Measurements from ENCODE around the gene UNC13A.

UNC13A gene

DNA sequence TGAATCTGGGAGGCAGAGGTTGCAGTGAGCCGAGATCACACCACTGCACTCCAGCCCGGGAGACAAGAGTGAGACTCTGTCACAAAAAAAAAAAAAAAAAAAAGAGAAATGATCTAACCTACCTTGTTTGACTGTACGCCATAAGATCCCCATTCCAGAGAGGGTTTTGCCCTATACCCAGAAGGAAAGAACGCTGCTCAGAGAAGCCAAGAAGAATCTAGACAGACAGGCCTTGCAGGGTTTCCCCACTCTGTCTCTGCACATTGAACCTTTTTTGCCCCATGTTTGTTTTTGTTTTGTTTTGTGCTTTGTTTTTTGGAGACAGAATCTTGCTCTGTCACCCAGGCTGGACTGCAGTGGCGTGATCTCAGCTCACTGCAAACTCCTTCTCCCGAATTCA lies 23.7 kb upstream of the UNC13A start:
- H3K4me3 ChIP-seq (ENCODE audit: low read depth, low read length) = no peak overlapping the region

DNA sequence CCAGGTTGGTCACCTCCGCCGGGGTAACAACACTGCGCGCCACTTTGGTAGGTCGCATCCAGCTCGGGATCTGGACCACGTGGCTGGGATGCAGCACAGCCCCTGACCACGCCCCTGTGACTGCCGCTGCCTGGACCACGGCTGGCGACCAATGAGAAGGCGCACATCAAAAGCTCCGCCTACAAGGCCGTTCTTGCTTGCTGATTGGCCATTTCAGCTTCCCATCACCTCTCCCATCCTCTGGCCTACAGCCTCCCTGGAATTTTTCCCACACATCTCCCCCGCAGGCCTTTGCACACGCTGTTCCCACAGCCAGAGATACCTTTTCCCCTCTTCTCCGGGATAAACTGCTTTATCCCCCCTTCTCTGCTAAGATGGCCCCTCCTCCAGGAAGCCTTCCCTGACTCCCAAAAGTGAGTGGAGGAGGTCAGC lies 18.6 kb upstream of the UNC13A start:
- TF ChIP-seq, protein P1, sequence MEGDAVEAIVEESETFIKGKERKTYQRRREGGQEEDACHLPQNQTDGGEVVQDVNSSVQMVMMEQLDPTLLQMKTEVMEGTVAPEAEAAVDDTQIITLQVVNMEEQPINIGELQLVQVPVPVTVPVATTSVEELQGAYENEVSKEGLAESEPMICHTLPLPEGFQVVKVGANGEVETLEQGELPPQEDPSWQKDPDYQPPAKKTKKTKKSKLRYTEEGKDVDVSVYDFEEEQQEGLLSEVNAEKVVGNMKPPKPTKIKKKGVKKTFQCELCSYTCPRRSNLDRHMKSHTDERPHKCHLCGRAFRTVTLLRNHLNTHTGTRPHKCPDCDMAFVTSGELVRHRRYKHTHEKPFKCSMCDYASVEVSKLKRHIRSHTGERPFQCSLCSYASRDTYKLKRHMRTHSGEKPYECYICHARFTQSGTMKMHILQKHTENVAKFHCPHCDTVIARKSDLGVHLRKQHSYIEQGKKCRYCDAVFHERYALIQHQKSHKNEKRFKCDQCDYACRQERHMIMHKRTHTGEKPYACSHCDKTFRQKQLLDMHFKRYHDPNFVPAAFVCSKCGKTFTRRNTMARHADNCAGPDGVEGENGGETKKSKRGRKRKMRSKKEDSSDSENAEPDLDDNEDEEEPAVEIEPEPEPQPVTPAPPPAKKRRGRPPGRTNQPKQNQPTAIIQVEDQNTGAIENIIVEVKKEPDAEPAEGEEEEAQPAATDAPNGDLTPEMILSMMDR (IDR thresholded peaks at IDR 0.05; ENCODE audit: low read depth, low read length) = no peak
- H3K4me3 ChIP-seq (ENCODE audit: low read depth, low read length) = no peak overlapping the region

More for the DNA sequence above, 23.7 kb upstream of the UNC13A start:
- TF ChIP-seq, protein P1 (IDR thresholded peaks at IDR 0.05; ENCODE audit: low read depth, low read length) = no peak

DNA sequence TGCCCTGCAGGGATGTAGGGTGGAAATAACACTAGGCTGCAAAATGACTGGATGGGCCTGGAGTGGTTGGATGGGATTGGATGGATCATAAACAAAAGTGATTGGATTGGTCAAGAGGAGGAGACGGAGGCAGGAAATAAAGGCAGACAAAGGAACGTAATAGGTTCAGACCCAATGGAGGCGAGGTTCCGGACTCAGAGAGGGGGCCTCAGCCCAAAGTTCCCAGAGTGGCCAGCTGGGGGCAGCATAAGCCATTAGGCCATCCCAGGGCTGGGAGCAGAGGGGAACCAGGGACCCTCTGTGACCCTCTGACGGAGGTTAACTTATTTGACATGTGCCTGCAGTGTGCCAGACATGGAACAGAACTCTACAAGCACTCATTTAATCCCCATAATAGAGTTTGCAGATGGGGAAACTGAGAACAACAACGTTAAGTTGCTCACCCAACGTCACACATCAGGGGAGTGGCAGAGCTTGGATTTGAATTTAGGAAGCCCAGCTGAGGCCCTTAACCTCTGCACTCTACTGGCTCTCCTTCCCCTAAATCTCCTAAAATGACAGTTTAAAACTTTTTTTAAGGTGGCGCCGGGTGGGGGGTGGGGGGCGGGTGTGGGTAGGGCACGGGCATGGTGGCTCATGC lies 15.8 kb upstream of the UNC13A start:
- TF ChIP-seq, protein P1 (IDR thresholded peaks at IDR 0.05; ENCODE audit: low read depth, low read length) = peak; percentile 76

DNA sequence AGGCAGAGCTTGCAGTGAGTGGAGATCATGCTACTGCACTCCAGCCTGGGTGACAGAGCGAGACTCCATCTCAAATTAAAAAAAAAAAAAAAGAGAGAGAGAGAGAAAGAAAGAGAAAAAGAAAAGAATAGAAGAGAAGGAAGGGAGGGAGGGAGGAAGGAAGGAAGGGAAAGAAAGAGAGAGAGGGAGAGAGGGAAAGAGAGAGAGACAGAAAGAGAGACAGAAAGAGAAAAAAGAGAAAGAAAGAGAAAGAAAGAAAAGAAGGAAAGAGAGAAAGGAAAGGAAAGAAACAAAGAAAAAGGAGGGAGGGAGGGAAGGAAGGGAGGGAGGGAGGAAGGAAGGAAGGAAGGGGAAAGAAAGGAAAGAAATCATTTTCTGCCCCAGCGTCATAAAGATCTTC lies 7.0 kb upstream of the UNC13A start:
- no peak overlapping the region for H3K4me3 ChIP-seq (ENCODE audit: low read depth, low read length)
- TF ChIP-seq, protein P1 (IDR thresholded peaks at IDR 0.05; ENCODE audit: low read depth, low read length) = no peak

More for the DNA sequence above, 15.8 kb upstream of the UNC13A start:
- H3K4me3 ChIP-seq (ENCODE audit: low read depth, low read length) = no peak overlapping the region

DNA sequence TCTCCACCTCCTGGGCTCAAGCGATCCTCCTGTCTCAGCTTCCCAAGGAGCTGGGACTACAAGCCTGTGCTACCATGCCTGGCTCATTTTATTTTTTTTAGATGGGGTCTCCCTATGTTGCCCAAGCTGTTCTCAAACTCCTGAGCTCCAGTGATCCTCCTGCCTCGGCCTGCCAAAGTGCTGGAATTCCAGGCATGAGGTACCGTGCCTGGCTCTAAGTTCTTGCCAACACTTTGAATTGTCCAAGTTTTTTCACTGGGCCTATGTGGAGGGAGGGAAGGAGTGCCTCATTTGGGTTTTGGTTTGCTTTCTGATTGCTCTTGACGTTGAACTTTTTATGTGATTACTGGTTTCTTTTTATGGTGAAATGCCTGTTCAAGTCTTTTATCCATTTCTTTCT lies 4.4 kb upstream of the UNC13A start:
- no peak overlapping the region for H3K4me3 ChIP-seq (ENCODE audit: low read depth, low read length)
- TF ChIP-seq, protein P1 (IDR thresholded peaks at IDR 0.05; ENCODE audit: low read depth, low read length) = no peak

DNA sequence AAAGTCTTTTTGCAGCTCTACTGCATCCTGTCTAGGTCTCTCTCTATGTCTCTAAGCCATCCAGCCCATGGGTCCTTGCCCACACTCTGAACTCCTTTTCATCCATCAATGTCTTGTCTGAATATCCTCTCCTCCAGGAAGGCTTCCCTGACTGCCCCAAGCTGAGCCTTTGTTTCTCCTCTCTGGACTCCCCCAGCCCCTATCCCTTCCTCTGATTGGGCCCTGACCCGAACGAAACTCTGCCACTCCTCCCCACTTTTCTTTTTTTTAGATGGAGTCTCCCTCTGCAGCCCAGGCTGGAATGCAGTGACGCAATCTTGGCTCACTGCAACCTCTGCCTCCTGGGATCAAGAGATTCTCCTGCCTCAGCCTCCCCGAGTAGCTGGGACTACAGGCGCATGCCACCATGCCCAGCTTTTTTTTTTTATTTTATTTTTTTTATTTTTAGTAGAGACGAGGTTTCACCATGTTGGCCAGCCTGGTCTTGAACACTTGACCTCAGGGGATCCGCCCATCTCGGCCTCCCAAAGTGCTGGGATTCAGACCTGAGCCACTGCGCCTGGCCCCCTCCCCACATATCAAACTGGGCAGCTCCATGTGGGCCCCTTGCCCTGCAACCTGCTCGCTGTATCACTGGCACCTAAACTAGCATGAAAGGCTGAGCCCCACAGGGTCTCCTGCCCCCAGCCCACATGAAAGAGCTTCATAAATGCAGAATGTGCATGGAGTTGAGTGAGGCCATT lies 870 bp upstream of the UNC13A start:
- TF ChIP-seq, protein P1 (IDR thresholded peaks at IDR 0.05; ENCODE audit: low read depth, low read length) = no peak
- no peak overlapping the region for H3K4me3 ChIP-seq (ENCODE audit: low read depth, low read length)

Data from WI38 (cell line).